AG04449 (cell line): ENCODE measurements around the gene YY1.
A peak's percentile ranks its signal among the peaks of the same experiment; 100 is the strongest.

ENCODE experiments used
- CTCF ChIA-PET: fragments of 350-600 bp; formaldehyde crosslinking; extraction: SDS; loops from one replicate; lab custom pipeline; 2021; ENCODE audit warnings: antibody characterized with exemption; lab: Yijun Ruan, JAX
- POLR2A ChIA-PET: fragments of 400-600, 350-600 bp; formaldehyde crosslinking; extraction: SDS; loops from one replicate; lab custom pipeline; 2020; ENCODE audit warnings: antibody characterized with exemption, inconsistent platforms; lab: Yijun Ruan, JAX
- DNase-seq: peaks from one replicate; pipeline ENCODE4 v3.0.0-alpha.2; 2010; ENCODE audit warnings: low read depth, low spot score
- H3K4me3 ChIP-seq: 2 replicates; pipeline ENCODE4 v1.5.1; 2011; ENCODE audit warnings: low read depth, mild to moderate bottlenecking, control low read depth, low read length
- TF ChIP-seq, protein P1 (sequence below): IDR thresholded peaks from one replicate; pipeline ENCODE4 v1.5.1; 2011; ENCODE audit warnings: mild to moderate bottlenecking, moderate library complexity, low read length, control low read depth, inconsistent platforms; ENCODE audit not compliant: insufficient read depth; ENCODE audit errors: missing control alignments

Gene YY1

DNA sequence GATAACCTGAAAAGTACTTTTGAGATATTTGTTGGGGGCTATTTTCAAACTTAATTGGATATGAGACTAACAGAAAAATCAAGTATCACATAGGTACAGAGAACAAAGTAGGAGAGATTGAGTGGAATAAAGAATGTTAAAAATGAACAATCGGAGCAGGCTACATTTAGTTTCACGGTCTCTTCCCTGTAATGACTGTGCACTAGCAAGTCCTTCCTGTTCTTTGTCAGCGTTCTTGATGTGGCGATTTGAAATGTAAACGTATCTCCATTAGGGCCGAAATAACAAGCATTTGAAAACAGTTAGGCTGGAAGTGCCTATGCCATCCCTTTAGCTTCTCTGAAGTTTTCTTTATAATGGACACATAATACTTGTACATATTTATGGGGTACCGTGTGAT lies 36.3 kb downstream of the YY1 start:
- TF ChIP-seq, protein P1, sequence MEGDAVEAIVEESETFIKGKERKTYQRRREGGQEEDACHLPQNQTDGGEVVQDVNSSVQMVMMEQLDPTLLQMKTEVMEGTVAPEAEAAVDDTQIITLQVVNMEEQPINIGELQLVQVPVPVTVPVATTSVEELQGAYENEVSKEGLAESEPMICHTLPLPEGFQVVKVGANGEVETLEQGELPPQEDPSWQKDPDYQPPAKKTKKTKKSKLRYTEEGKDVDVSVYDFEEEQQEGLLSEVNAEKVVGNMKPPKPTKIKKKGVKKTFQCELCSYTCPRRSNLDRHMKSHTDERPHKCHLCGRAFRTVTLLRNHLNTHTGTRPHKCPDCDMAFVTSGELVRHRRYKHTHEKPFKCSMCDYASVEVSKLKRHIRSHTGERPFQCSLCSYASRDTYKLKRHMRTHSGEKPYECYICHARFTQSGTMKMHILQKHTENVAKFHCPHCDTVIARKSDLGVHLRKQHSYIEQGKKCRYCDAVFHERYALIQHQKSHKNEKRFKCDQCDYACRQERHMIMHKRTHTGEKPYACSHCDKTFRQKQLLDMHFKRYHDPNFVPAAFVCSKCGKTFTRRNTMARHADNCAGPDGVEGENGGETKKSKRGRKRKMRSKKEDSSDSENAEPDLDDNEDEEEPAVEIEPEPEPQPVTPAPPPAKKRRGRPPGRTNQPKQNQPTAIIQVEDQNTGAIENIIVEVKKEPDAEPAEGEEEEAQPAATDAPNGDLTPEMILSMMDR = no peak
- no peak for DNase-seq
- ChIA-PET POLR2A (no interaction called here), CTCF (interaction anchor here (1.2 to 5.5 kb wide), 3 partner anchors 9 to 16 kb away, joined by 3 to 45 read pairs (median 5); no protein-coding TSS in a partner anchor)
- no peak overlapping the region for H3K4me3 ChIP-seq

DNA sequence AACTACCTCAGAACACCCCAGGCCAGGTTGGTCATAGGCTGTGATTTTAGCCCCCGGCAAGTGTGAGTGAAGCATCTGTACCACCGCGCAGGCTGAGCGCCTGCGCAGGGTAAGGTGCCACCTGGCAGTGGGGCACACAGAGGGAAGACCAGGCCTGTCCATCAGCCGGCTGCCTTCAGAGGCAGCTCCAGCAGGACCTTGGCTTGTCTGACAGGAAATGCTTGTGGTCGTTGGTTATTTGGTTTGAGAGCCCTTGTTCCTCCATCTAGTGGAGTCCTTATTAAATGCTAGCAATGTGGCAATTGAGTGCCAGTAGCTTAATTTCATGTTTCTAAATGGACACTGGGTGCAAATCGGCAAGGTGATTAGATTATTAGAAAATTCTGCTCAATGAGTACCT lies 39.8 kb downstream of the YY1 start:
- no peak overlapping the region for H3K4me3 ChIP-seq
- TF ChIP-seq, protein P1 = peak; percentile 23
- no peak for DNase-seq
- ChIA-PET CTCF (interaction anchor here (0.9 to 2.8 kb wide), 12 partner anchors 9 to 332 kb away, joined by 3 to 17 read pairs (median 6); no protein-coding TSS in a partner anchor), POLR2A (interaction anchor here (1.0 kb wide), 1 partner anchor 17 kb away, joined by 3 read pairs; no protein-coding TSS in a partner anchor)

DNA sequence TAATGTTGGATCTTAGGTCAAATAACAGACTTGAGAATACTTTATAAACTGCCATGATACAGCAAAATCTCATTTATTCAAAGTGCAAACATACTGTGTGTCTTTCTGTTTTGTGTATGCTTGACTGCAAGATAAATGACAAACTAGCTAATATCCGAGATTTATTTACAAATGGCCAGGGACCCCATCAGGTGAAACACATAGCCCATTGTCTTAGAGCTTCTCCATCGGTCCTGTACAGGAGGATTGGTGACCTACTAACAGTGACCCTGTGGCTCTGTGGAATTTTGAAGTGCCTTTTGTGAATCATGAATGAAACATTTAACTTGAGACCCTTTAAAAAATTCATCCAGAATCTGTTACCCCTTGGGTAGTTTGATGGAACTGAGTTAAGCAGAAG lies 40.2 kb downstream of the YY1 start:
- CTCF ChIA-PET = interaction anchor here (0.9 to 2.8 kb wide), 10 partner anchors 9 to 37 kb away, joined by 3 to 17 read pairs (median 6); no protein-coding TSS in a partner anchor
- POLR2A ChIA-PET = interaction anchor here (1.0 kb wide), 1 partner anchor 17 kb away, joined by 3 read pairs; no protein-coding TSS in a partner anchor
- no peak for DNase-seq
- TF ChIP-seq, protein P1 = no peak
- no peak overlapping the region for H3K4me3 ChIP-seq

DNA sequence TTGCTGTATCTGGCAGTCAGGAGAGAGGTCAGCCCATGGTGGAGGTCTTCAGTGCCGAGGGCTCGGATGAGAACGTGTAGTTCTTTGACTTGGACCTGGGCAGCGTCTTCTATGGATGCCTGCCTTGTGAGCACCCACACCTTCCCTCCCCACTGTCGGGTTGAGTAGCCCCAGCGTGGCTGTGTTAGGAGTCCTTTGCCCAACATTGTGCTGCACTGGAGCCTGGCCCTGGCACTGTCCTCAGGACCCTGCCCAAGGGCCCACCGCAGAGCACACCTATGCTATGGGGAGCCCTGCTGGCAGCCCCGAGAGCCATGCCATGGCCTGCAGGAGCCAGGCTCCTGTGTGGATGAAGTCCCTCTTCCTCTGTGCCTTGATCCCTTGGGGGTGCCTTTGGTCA lies 40.6 kb downstream of the YY1 start:
- no peak overlapping the region for H3K4me3 ChIP-seq
- CTCF ChIA-PET = interaction anchor here (0.9 to 2.8 kb wide), 9 partner anchors 10 to 37 kb away, joined by 3 to 17 read pairs (median 7); no protein-coding TSS in a partner anchor
- no peak for DNase-seq
- TF ChIP-seq, protein P1 = no peak
- POLR2A ChIA-PET = no interaction called here

DNA sequence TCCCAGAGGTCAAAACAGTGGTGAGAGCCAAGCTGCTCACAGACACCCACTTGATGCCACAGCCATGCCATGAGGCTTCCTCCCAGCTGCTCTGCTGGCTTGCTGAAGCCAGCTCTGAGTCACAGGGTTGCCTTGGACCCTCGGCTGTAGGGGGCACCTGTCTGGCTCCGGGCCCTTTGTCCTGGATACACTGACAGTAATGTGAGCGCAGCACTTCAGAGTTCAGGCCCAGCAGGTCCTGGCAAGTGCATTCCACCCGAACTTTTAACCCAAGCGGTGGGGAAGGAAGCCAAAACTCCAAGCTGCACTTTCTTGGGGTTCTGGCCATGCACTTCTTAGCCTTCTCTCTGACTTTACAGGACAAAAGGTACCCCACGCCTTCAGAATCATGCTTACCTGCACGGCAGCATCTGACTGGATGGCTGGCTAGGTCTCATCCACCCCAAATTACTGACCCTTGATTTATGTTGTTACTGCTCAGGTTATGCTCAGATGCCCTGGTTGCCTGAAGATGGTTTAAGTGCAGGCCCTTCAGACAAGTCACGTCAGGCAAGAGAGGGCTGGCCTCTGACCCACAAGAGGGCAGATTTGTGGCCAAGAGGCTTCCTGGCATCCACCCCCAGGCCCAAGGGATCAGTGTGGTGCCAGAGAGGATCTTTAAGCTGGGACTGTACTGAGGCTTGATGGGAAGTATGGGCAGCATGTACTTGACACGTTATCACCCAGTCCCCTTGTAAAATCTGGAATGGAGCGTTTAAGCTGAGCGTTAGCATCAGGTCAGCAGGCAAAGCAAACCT lies 42.5 kb downstream of the YY1 start:
- ChIA-PET CTCF (interaction anchor here (1.6 to 8.5 kb wide), 3 partner anchors 17 to 34 kb away, joined by 4 to 141 read pairs (median 37); no protein-coding TSS in a partner anchor), POLR2A (no interaction called here)
- no peak overlapping the region for H3K4me3 ChIP-seq
- TF ChIP-seq, protein P1 = no peak
- DNase-seq = no peak

DNA sequence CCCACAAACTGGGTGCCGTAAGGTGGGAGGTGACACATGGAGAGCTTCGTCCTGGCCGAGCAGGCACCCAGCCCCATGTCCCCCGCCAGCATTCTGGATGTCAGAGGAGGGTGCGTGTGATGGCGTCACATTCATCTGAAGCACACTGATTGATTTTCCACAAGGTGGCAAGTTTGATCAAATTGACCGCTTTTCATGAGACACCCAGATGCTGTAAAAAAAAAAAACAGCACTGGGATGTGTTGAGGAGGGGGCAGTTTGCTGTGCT lies 43.1 kb downstream of the YY1 start:
- TF ChIP-seq, protein P1 = no peak
- DNase-seq = no peak
- H3K4me3 ChIP-seq = no peak overlapping the region
- ChIA-PET CTCF (interaction anchor here (1.6 to 8.5 kb wide), 4 partner anchors 9 to 35 kb away, joined by 4 to 141 read pairs (median 41); no protein-coding TSS in a partner anchor), POLR2A (no interaction called here)
